HepG2 (cell line): ENCODE results near the gene SFXN5. TPM values are rescaled to one million over a fixed set of nuclear protein-coding genes. Genes with fewer than 3 reads are reported as not detected.

Experiments used
- ATF7-NPFF ChIP-seq: sonication (generic); formaldehyde crosslinking; IDR thresholded peaks from 2 replicates; pipeline ENCODE4 v1.8.1; 2023; ENCODE audit warnings: mild to moderate bottlenecking, low read depth, missing genetic modification reagents, moderate library complexity
- ESRRA ChIP-seq: sonication (generic); formaldehyde crosslinking; IDR thresholded peaks from 2 replicates; pipeline ENCODE4 v1.5.1; 2020; ENCODE audit warnings: mild to moderate bottlenecking, low read depth, missing genetic modification reagents
- HMG20B ChIP-seq: conservative IDR thresholded peaks from 2 replicates; pipeline ENCODE4 v1.6.1; 2016; ENCODE audit warnings: missing genetic modification reagents, missing compliant biosample characterization
- HNF4A ChIP-seq: sonication (generic); formaldehyde crosslinking; IDR thresholded peaks from 2 replicates; pipeline ENCODE4 v1.4.0; 2020; ENCODE audit warnings: missing genetic modification reagents
- JARID2 ChIP-seq: sonication (generic); formaldehyde crosslinking; IDR thresholded peaks from 2 replicates; pipeline ENCODE4 v1.8.1; 2023; ENCODE audit warnings: missing genetic modification reagents, inconsistent platforms; ENCODE audit not compliant: insufficient replicate concordance
- JUND ChIP-seq: sonication (generic); formaldehyde crosslinking; IDR thresholded peaks from 2 replicates; pipeline ENCODE4 v1.8.0; 2022; ENCODE audit warnings: mild to moderate bottlenecking, missing genetic modification reagents
- MIER2 ChIP-seq: IDR thresholded peaks from 2 replicates; pipeline ENCODE4 v1.6.1; 2016; ENCODE audit warnings: missing biosample characterization, missing genetic modification reagents
- NFRKB ChIP-seq: fragments of 450-650 bp; IDR thresholded peaks from 2 replicates; pipeline ENCODE4 v1.6.1; 2017
- PHF5A ChIP-seq: IDR thresholded peaks from one replicate; pipeline ENCODE4 v1.6.1; 2018; ENCODE audit warnings: low read depth, missing genetic modification reagents; ENCODE audit not compliant: unreplicated experiment
- SMAD3 ChIP-seq: sonication (generic); formaldehyde crosslinking; IDR thresholded peaks from 2 replicates; pipeline ENCODE4 v1.4.0; 2020; ENCODE audit warnings: missing genetic modification reagents
- SMARCE1 ChIP-seq: fragments of 450-650 bp; IDR thresholded peaks from 2 replicates; pipeline ENCODE4 v1.6.1; 2017; ENCODE audit warnings: borderline replicate concordance
- SUZ12 ChIP-seq: fragments of 150-350 bp; IDR thresholded peaks from 2 replicates; pipeline ENCODE4 v1.6.1; 2014; ENCODE audit warnings: low read depth, low read length
- ZNF326 ChIP-seq: sonication (generic); formaldehyde crosslinking; IDR thresholded peaks from 2 replicates; pipeline ENCODE4 v1.4.0; 2020; ENCODE audit warnings: missing genetic modification reagents, borderline replicate concordance
- ZNF460 ChIP-seq: sonication (generic); formaldehyde crosslinking; IDR thresholded peaks from 2 replicates; pipeline ENCODE4 v1.5.1; 2020; ENCODE audit warnings: missing genetic modification reagents, mild to moderate bottlenecking, borderline replicate concordance
- ZNF557 ChIP-seq: sonication (generic); formaldehyde crosslinking; IDR thresholded peaks from 2 replicates; pipeline ENCODE4 v1.4.0; 2020; ENCODE audit warnings: missing genetic modification reagents
- ZNF782 ChIP-seq: sonication (generic); formaldehyde crosslinking; IDR thresholded peaks from 2 replicates; pipeline ENCODE4 v1.4.0; 2020; ENCODE audit warnings: missing genetic modification reagents, mild to moderate bottlenecking, borderline replicate concordance
- polyA plus RNA-seq, 8 experiments: library from polyadenylated mRNA; depleted of rRNA in 3 of 8; stranded (reverse) in 7 of 8; unstranded in 1 of 8; fragments of >200 nt; fragmentation: Illumina TruSeq in 4 of 8; extraction: Trizol in 4 of 8; gene quantifications; 2 replicates each; pipeline versions ENCODE4 v1.2.1 to v1.2.3, GENCODE V29; 2011 to 2016; ENCODE audit warnings: low read depth in 4 of 8, missing spikeins in 1 of 8, mixed read lengths in 1 of 8; ENCODE audit not compliant: insufficient read depth in 1 of 8
- total RNA-seq, 5 experiments: library from RNA; depleted of rRNA; stranded (reverse); fragments of >200 nt; fragmentation: Illumina TruSeq; extraction: Trizol; gene quantifications; 2 replicates each; pipeline ENCODE4 v1.2.3, GENCODE V29; 2016; ENCODE audit warnings: low read depth in 1 of 5
- TF ChIP-seq, protein P1 (sequence below): IDR thresholded peaks from 2 replicates; pipeline ENCODE4 v1.6.1; 2016; ENCODE audit warnings: low read depth, control low read depth
- TF ChIP-seq, protein P2 (sequence below): sonication (generic); formaldehyde crosslinking; IDR thresholded peaks from 2 replicates; pipeline ENCODE4 v1.5.1; 2020; ENCODE audit warnings: mild to moderate bottlenecking, missing genetic modification reagents
- TF ChIP-seq, protein P3 (sequence below): IDR thresholded peaks from 2 replicates; pipeline ENCODE4 v1.6.1; 2016
- TF ChIP-seq, protein P4 (sequence below): sonication (generic); formaldehyde crosslinking; IDR thresholded peaks from 2 replicates; pipeline ENCODE4 v1.4.0; 2020; ENCODE audit warnings: missing genetic modification reagents

SFXN5 gene
- total and polyA plus RNA-seq, 2 of the 13 experiments (the other 11 are each of a cell fraction or from before 2014, with no cell fraction given), result 34.9 to 37.4 TPM

DNA sequence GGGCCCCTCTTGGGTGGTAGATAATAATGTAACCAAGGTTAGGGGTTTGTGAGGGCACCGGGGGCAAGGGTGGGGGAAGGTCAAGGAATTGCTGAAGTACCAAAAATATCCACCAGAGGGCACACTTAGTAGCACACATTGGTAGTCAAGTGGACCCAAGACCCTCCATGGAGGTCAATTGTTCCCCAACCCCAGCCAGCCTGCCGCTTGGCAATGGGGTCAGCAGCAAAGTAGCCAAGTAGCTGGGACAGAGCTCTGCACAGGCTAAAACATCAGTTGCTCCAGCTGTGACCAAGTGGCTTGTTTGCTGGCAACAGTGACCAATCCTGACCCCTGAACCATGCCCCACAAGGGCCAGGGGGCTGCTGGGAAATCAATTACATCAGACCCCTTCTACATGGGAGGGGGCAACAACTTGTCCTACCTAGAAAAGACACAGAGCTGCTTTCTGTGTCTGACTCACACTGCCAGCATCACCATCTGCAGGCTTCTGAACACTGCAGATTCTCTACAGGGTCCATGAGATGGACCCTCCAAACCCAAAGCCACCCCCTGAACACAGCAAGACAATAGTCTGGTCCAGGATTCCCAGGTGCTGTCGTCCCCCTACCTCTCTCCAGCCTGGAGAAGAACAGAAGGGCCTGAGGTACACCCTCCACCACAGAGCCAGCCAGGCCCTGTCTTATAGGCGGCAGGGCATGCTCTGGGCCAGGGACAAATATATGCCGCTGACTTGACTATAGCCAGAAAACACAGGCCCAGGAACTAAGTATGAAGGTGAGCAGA, 78.2 kb downstream of the SFXN5 start (continued):
- TF ChIP-seq, protein P1, sequence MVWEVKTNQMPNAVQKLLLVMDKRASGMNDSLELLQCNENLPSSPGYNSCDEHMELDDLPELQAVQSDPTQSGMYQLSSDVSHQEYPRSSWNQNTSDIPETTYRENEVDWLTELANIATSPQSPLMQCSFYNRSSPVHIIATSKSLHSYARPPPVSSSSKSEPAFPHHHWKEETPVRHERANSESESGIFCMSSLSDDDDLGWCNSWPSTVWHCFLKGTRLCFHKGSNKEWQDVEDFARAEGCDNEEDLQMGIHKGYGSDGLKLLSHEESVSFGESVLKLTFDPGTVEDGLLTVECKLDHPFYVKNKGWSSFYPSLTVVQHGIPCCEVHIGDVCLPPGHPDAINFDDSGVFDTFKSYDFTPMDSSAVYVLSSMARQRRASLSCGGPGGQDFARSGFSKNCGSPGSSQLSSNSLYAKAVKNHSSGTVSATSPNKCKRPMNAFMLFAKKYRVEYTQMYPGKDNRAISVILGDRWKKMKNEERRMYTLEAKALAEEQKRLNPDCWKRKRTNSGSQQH (CRISPR knock-in tag), result 0 out of 2 replicates have a peak, but pooled peaks have one; percentile 14
- TF ChIP-seq, protein P2, sequence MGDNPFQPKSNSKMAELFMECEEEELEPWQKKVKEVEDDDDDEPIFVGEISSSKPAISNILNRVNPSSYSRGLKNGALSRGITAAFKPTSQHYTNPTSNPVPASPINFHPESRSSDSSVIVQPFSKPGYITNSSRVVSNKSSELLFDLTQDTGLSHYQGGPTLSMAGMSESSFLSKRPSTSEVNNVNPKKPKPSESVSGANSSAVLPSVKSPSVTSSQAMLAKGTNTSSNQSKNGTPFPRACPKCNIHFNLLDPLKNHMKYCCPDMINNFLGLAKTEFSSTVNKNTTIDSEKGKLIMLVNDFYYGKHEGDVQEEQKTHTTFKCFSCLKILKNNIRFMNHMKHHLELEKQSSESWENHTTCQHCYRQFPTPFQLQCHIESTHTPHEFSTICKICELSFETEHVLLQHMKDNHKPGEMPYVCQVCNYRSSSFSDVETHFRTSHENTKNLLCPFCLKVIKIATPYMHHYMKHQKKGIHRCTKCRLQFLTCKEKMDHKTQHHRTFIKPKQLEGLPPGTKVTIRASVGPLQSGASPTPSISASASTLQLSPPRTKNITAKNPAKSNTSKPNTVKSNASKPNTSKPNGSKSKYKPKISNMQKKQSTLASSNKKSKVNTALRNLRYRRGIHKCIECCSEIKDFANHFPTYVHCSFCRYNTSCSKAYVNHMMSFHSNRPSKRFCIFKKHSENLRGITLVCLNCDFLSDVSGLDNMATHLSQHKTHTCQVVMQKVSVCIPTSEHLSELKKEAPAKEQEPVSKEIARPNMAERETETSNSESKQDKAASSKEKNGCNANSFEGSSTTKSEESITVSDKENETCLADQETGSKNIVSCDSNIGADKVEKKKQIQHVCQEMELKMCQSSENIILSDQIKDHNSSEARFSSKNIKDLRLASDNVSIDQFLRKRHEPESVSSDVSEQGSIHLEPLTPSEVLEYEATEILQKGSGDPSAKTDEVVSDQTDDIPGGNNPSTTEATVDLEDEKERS, result peak; percentile 67; the same call in 1 of the 2 replicates
- TF ChIP-seq NFRKB (no peak), JARID2 (CRISPR knock-in tag) (no peak), SMAD3 (CRISPR knock-in tag) (0 out of 2 replicates have a peak, but pooled peaks have one; percentile 36), JUND (CRISPR knock-in tag) (no peak), ZNF782 (CRISPR knock-in tag) (0 out of 2 replicates have a peak, but pooled peaks have one; percentile 16), ZNF557 (CRISPR knock-in tag) (no peak), ESRRA (CRISPR knock-in tag) (peak; percentile 48; the same call in 1 of the 2 replicates), HMG20B (CRISPR knock-in tag) (0 out of 2 replicates have a peak, but pooled peaks have one; percentile 26), SMARCE1 (no peak), MIER2 (CRISPR knock-in tag) (0 out of 2 replicates have a peak, but pooled peaks have one; percentile 27), ZNF460 (CRISPR knock-in tag) (no peak), ATF7-NPFF (CRISPR knock-in tag) (0 out of 2 replicates have a peak, but pooled peaks have one; percentile 29), SUZ12 (no peak), PHF5A (CRISPR knock-in tag) (no peak), HNF4A (peak; percentile 68), ZNF326 (CRISPR knock-in tag) (no peak)
- TF ChIP-seq, protein P3, sequence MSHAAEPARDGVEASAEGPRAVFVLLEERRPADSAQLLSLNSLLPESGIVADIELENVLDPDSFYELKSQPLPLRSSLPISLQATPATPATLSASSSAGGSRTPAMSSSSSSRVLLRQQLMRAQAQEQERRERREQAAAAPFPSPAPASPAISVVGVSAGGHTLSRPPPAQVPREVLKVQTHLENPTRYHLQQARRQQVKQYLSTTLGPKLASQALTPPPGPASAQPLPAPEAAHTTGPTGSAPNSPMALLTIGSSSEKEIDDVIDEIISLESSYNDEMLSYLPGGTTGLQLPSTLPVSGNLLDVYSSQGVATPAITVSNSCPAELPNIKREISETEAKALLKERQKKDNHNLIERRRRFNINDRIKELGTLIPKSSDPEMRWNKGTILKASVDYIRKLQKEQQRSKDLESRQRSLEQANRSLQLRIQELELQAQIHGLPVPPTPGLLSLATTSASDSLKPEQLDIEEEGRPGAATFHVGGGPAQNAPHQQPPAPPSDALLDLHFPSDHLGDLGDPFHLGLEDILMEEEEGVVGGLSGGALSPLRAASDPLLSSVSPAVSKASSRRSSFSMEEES (CRISPR knock-in tag), result 0 out of 2 replicates have a peak, but pooled peaks have one; percentile 18
- TF ChIP-seq, protein P4, sequence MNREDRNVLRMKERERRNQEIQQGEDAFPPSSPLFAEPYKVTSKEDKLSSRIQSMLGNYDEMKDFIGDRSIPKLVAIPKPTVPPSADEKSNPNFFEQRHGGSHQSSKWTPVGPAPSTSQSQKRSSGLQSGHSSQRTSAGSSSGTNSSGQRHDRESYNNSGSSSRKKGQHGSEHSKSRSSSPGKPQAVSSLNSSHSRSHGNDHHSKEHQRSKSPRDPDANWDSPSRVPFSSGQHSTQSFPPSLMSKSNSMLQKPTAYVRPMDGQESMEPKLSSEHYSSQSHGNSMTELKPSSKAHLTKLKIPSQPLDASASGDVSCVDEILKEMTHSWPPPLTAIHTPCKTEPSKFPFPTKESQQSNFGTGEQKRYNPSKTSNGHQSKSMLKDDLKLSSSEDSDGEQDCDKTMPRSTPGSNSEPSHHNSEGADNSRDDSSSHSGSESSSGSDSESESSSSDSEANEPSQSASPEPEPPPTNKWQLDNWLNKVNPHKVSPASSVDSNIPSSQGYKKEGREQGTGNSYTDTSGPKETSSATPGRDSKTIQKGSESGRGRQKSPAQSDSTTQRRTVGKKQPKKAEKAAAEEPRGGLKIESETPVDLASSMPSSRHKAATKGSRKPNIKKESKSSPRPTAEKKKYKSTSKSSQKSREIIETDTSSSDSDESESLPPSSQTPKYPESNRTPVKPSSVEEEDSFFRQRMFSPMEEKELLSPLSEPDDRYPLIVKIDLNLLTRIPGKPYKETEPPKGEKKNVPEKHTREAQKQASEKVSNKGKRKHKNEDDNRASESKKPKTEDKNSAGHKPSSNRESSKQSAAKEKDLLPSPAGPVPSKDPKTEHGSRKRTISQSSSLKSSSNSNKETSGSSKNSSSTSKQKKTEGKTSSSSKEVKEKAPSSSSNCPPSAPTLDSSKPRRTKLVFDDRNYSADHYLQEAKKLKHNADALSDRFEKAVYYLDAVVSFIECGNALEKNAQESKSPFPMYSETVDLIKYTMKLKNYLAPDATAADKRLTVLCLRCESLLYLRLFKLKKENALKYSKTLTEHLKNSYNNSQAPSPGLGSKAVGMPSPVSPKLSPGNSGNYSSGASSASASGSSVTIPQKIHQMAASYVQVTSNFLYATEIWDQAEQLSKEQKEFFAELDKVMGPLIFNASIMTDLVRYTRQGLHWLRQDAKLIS, result no peak
